Right lobe of liver (tissue), 6 donors: ENCODE measurements around the gene ALDH1L2. TPM values are rescaled to one million over a fixed set of nuclear protein-coding genes. Genes with fewer than 3 reads are reported as not detected.

Source experiments
- ATAC-seq, 4 donors: fragments of 200-7000 bp; cut with Tn5 transposase; one replicate each; pipeline ENCODE4 v1.9.1; 2020; ENCODE audit warnings: mild to moderate bottlenecking in 4 of 4, moderate library complexity in 4 of 4
- DNase-seq, 3 donors: peaks; one replicate each; pipeline ENCODE4 v3.0.0-alpha.2; 2020
- H3K27ac ChIP-seq, 3 donors: fragments of 200-600 bp; one replicate each; pipeline ENCODE4 v1.8.0; 2022
- H3K27me3 ChIP-seq, 2 donors: fragments of 200-600 bp; one replicate each; pipeline ENCODE4 v1.8.0; 2022
- H3K36me3 ChIP-seq, 4 donors: fragments of 200-600 bp; sonication (generic) in 1 of 4; one replicate each; pipeline versions ENCODE4 v1.5.1 to v1.8.0; 2017 to 2022; ENCODE audit warnings: control low read depth in 1 of 4
- H3K4me1 ChIP-seq, 4 donors: fragments of 200-600 bp; sonication (generic) in 1 of 4; one replicate each; pipeline versions ENCODE4 v1.5.1 to v1.8.0; 2017 to 2022; ENCODE audit warnings: control low read depth in 1 of 4
- H3K4me3 ChIP-seq, 3 donors: fragments of 200-600 bp; one replicate each; pipeline ENCODE4 v1.8.0; 2022
- H3K9me3 ChIP-seq, 4 donors: fragments of 200-600 bp; sonication (generic) in 1 of 4; one replicate each; pipeline versions ENCODE4 v1.5.1 to v1.8.0; 2017 to 2022; ENCODE audit warnings: control low read depth in 1 of 4
- POLR2A ChIP-seq: fragments of 450-650 bp; IDR thresholded peaks from one replicate; pipeline ENCODE4 v1.6.1; 2017; ENCODE audit warnings: antibody characterized with exemption, mild to moderate bottlenecking
- WGBS: methylation state at CpG from one replicate; pipeline ENCODE4 v1.1.6; 2018; ENCODE audit warnings: low coverage, low lambda C conversion rate; ENCODE audit not compliant: insufficient coverage; ENCODE audit errors: missing lambda C conversion rate; 5-methylcytosine and 5-hydroxymethylcytosine counted together
- intact Hi-C, 2 donors: fragments of 100-400 bp; cut with DNase I; formaldehyde crosslinking; loops; one replicate each; pipeline versions ENCODE4 v1.11.2 to v1.14.1; 2022
- total RNA-seq, 6 experiments: library from RNA; depleted of rRNA in 2 of 6; stranded (reverse); fragments of >200 nt in 2 of 6; fragmentation: NEBNext Ultra II Directional in 3 of 6; extraction: Animal tissue kit (Norgen Biotek cat#: 25700) in 3 of 6; gene quantifications; one replicate each; pipeline versions ENCODE4 v1.1.0 to v1.2.4, GENCODE V29; 2016 to 2023
- TF ChIP-seq, protein P1 (sequence below), 4 donors: fragments of 200-600 bp in 3 of 4; fragments of 450-650 bp in 1 of 4; IDR thresholded peaks; one replicate each; pipeline versions ENCODE4 v1.5.1 to v1.8.0; 2016 to 2022; ENCODE audit warnings: antibody characterized with exemption in 4 of 4, mild to moderate bottlenecking in 2 of 4
- donor health status: DM: no; HTN: yes; CAD: no.
- donor health status: DM: no; HTN: no; CAD: no.
- donor health status: DM: no; HTN: no; CAD: no.
- donor health status: DM: no; HTN: yes; CAD: no.
- donor health status: DM: no; HTN: yes; CAD: no.

Gene ALDH1L2
- total RNA-seq, 6 experiments from 2014 or later: 0.15 to 0.90 (median 0.28) TPM

DNA sequence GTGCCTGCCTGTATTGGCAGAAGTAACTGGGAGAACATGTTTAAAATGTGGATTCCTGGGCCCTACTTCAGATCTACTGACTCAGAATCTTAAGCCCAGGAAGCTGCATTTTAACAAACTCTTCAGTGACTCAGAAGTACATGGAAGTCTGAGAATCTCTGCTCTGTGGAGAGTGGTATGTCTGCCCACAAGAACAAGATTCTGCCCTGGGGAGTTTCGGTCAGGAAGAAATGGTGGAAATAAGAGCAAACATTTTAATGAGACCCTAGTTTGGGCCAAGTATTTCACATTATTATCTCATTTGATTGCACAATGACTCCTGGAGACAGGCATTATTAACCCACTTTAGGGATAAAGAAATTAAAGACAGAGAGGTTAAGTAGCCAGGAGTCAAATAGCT is 8.2 kb downstream of the ALDH1L2 start:
- no peak overlapping the region for H3K27ac ChIP-seq
- no peaks in the 10 kb centered on the region for H3K27me3 ChIP-seq
- no peak for TF ChIP-seq POLR2A
- TF ChIP-seq, protein P1, sequence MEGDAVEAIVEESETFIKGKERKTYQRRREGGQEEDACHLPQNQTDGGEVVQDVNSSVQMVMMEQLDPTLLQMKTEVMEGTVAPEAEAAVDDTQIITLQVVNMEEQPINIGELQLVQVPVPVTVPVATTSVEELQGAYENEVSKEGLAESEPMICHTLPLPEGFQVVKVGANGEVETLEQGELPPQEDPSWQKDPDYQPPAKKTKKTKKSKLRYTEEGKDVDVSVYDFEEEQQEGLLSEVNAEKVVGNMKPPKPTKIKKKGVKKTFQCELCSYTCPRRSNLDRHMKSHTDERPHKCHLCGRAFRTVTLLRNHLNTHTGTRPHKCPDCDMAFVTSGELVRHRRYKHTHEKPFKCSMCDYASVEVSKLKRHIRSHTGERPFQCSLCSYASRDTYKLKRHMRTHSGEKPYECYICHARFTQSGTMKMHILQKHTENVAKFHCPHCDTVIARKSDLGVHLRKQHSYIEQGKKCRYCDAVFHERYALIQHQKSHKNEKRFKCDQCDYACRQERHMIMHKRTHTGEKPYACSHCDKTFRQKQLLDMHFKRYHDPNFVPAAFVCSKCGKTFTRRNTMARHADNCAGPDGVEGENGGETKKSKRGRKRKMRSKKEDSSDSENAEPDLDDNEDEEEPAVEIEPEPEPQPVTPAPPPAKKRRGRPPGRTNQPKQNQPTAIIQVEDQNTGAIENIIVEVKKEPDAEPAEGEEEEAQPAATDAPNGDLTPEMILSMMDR (IDR thresholded peaks at IDR 0.05): no peak
- H3K36me3 ChIP-seq: no peaks in the 10 kb centered on the region
- DNase-seq: no peak
- no peaks in the 10 kb centered on the region for H3K9me3 ChIP-seq
- 90% methylated on average over 1 of the region's 1 CpG for WGBS
- H3K4me1 ChIP-seq: no peaks in the 10 kb centered on the region
- no peak overlapping the region for H3K4me3 ChIP-seq
- ATAC-seq: no peak
- intact Hi-C loops: no loop called here

GRCh38 chr12:105072888-105073488 is 11.3 kb downstream of the ALDH1L2 start:
- Histone ChIP-seq H3K27ac (no peak overlapping the region), H3K4me1 (no peaks in the 10 kb centered on the region), H3K36me3 (no peaks in the 10 kb centered on the region), H3K27me3 (no peaks in the 10 kb centered on the region), H3K9me3 (no peaks in the 10 kb centered on the region), H3K4me3 (no peak overlapping the region)
- WGBS: 93% methylated on average over 6 of the region's 6 CpGs
- TF ChIP-seq, protein P1 (IDR thresholded peaks at IDR 0.05): no peak
- TF ChIP-seq POLR2A: no peak
- intact Hi-C loops: no loop called here
- DNase-seq (no peak), ATAC-seq (no peak)

DNA sequence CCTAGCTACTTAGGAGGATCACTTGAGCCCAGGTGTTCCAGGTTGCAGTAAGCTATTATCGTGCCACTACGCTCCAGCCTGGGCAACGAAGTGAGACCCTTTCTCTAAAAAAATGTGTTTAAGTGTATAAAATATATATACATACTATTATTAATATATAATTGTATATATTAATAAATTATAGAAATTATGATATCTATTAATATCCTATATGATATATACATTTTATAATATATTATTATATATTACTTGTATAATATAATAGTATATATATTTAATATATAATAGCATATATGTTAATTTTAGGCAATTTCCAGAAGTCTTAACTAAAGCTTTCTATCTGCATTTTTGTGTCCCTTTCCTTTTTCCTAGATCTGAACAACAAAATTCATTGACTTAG is 12.3 kb downstream of the ALDH1L2 start:
- intact Hi-C loops: no loop called here
- WGBS: 97% methylated on average over 3 of the region's 3 CpGs
- Histone ChIP-seq H3K27me3 (no peaks in the 10 kb centered on the region), H3K36me3 (no peaks in the 10 kb centered on the region), H3K9me3 (no peaks in the 10 kb centered on the region), H3K27ac (no peak overlapping the region), H3K4me1 (no peaks in the 10 kb centered on the region), H3K4me3 (no peak overlapping the region)
- TF ChIP-seq POLR2A: no peak
- TF ChIP-seq, protein P1 (IDR thresholded peaks at IDR 0.05): no peak
- no peak for DNase-seq
- no peak for ATAC-seq

GRCh38 chr12:105069936-105070702 is 14.1 kb downstream of the ALDH1L2 start:
- H3K4me1 ChIP-seq: no peaks in the 10 kb centered on the region
- DNase-seq: no peak
- H3K9me3 ChIP-seq: no peaks in the 10 kb centered on the region
- intact Hi-C loops: no loop called here
- H3K36me3 ChIP-seq: no peaks in the 10 kb centered on the region
- no peak overlapping the region for H3K27ac ChIP-seq
- H3K4me3 ChIP-seq: no peak overlapping the region
- WGBS: 61% methylated on average over 4 of the region's 4 CpGs
- H3K27me3 ChIP-seq: no peaks in the 10 kb centered on the region
- no peak for TF ChIP-seq POLR2A
- TF ChIP-seq, protein P1 (IDR thresholded peaks at IDR 0.05): no peak
- ATAC-seq: no peak
